ENCODE measurements around the gene MBTPS1. TPM values are rescaled to one million over a fixed set of nuclear protein-coding genes. Genes with fewer than 3 reads are reported as not detected.
A peak's percentile ranks its signal among the peaks of the same experiment; 100 is the strongest.

The MBTPS1 gene
- total RNA-seq, 4 donors from 2014 or later, result 126 to 185 (median 166) TPM

DNA sequence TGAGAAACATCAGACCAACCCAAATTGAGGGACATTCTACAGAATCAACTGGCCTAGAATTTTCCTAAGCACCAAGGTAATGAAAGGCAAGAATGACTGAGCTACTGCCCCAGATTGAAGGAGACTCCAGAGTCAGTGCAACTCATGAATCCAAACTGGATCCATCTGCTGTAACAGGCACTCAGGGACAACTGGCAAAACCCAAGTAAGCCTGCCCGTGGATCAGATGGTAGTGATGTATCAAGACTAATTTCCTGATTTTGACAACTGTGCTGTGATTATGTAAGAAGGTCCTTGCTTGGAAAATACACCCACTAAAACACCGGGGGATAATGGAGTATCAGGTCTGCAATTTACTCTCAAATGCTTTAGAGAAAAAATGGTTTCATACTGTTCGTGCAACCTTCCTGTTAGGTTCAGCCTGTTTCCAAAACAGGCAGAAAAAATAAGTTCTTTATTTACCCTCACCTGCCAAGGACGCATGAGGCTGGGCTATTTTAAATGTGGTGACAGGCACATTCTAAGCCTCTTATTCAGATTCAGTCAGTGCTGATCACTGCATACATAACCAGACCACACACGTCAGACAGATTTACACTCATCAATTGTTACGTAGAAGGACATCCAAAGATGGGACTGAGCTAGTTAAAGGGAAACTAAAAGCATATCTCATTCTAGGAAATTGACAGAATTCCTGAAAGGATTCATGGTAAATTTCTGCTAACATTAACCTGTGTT lies 7.0 kb downstream of the MBTPS1 start:
- 80 to 88% methylated on average over 6 of the region's 6 CpGs for WGBS, 2 donors
- Histone ChIP-seq H3K36me3 (no peaks in the 10 kb centered on the region), H3K4me1 (peaks cover 19 to 30% of the 10 kb centered on the region in 2 donors), H3K27ac (no peak overlapping the region), H3K9me3 (no peaks in the 10 kb centered on the region), H3K27me3 (no peaks in the 10 kb centered on the region), H3K4me3 (replicated peaks in 1 of 3) (no peak overlapping the region)
- no peak for DNase-seq
- no peak for TF ChIP-seq POLR2A (IDR thresholded peaks at IDR 0.05)
- TF ChIP-seq, protein P1, sequence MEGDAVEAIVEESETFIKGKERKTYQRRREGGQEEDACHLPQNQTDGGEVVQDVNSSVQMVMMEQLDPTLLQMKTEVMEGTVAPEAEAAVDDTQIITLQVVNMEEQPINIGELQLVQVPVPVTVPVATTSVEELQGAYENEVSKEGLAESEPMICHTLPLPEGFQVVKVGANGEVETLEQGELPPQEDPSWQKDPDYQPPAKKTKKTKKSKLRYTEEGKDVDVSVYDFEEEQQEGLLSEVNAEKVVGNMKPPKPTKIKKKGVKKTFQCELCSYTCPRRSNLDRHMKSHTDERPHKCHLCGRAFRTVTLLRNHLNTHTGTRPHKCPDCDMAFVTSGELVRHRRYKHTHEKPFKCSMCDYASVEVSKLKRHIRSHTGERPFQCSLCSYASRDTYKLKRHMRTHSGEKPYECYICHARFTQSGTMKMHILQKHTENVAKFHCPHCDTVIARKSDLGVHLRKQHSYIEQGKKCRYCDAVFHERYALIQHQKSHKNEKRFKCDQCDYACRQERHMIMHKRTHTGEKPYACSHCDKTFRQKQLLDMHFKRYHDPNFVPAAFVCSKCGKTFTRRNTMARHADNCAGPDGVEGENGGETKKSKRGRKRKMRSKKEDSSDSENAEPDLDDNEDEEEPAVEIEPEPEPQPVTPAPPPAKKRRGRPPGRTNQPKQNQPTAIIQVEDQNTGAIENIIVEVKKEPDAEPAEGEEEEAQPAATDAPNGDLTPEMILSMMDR (IDR thresholded peaks at IDR 0.05), result no peak
- intact Hi-C loops (cut with DNase I), result no loop called here

DNA sequence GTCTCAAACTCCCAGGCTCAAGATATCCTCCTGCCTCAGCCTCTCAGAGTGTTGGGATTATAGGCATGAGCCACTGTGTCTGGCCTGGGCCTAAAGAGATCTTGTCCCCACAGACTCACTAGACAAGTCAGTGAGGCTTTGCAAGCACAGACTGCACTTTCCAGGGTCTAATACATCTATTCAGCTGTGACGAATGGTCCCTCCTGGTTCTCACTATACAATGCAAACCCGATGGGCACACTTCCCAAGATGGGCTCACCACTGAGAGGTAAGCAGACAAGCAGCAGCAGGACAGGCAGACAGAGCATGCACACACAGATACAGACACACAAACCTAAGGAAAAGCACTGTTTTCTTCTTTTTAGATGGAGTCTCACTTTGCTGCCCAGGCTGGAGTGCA lies 8.8 kb downstream of the MBTPS1 start:
- H3K36me3 ChIP-seq, result no peaks in the 10 kb centered on the region
- TF ChIP-seq POLR2A (IDR thresholded peaks at IDR 0.05), result no peak
- TF ChIP-seq, protein P1 (IDR thresholded peaks at IDR 0.05), result no peak
- H3K4me3 ChIP-seq (replicated peaks in 1 of 3), result no peak overlapping the region
- 10 to 58% methylated on average over 2 of the region's 2 CpGs for WGBS, 2 donors
- peak overlapping the region; percentile 31 to 41 (median 37) for H3K27ac ChIP-seq
- intact Hi-C loops (cut with DNase I), result no loop called here
- peaks cover 36% of the 10 kb centered on the region in 2 donors for H3K4me1 ChIP-seq
- no peaks in the 10 kb centered on the region for H3K9me3 ChIP-seq
- no peaks in the 10 kb centered on the region for H3K27me3 ChIP-seq
- DNase-seq, result peak; percentile 70 to 71

DNA sequence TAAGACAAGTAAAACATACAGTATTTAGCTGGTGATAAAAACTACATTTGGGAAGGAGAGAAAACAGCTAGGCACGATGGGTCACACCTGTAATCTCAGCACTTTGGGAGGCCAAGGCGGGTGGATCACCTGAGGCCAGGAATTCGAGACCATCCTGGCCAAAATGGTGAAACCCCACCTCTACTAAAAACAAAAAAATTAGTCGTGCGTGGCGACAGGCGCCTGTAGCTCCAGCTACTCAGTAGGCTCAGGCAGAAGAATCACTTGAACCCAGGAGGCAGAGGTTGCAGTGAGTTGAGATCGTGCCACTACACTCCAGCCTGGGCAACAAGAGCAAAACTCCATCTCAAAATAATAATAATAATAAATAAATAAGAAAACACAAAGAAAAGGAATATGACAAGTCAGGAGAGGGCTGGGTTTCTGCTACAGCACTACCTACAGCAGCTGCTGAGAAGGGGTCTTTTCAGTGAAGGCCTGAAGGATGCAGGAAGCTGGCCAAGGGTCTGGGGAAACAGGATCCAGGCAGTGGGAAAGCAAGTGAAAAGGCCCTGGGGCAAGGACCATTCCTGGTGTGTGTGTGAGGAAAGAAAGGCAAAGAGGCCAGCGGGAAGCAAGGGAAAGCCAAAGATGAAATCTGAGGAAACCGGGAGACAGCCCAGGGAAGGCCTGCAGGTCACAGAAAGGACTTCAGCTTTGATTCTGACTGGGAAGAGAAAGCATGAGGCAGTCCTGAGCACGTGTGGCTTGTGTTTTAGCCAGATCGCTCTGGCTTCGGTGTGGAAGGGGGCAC lies 10.6 kb downstream of the MBTPS1 start:
- DNase-seq, result peak in 1 of 2 donors; percentile 29
- Histone ChIP-seq H3K4me1 (peaks cover 37 to 41% of the 10 kb centered on the region in 2 donors), H3K27me3 (no peaks in the 10 kb centered on the region), H3K27ac (peak overlapping the region; percentile 11 to 25 (median 15)), H3K36me3 (no peaks in the 10 kb centered on the region), H3K4me3 (replicated peaks in 1 of 3) (no peak overlapping the region), H3K9me3 (no peaks in the 10 kb centered on the region)
- WGBS, 2 donors, result 69% methylated on average over 13 of the region's 13 CpGs
- TF ChIP-seq, protein P1 (IDR thresholded peaks at IDR 0.05), result no peak
- TF ChIP-seq POLR2A (IDR thresholded peaks at IDR 0.05), result no peak
- intact Hi-C loops (cut with DNase I), result no loop called here

DNA sequence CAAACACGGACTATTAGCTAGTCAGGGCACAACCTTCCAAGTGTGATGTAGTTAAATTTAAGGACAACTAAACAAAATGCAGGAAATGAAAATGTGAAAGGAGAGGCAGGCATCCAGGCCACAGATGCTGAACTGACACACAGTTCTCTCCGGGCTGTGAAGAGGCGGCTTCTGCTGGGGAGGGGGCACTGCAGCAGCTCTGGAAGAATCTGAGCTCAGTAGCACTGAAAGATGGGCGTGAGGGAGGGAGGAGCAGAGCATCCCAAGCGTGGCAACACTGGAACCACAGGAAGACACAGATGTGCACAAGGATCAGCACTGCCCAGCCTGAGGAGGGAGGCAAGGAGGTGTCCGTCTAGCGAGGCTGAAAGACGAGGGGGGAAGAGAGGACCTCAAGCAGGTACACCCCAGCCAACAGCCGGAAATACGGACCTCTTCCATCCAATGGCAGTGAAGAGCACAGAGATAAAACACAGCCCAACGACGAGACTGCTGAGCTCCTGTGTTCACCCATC lies 11.4 kb downstream of the MBTPS1 start:
- Histone ChIP-seq H3K4me3 (replicated peaks in 1 of 3) (no peak overlapping the region), H3K9me3 (no peaks in the 10 kb centered on the region), H3K36me3 (no peaks in the 10 kb centered on the region), H3K27ac (peak overlapping the region in 2 of 3 donors; percentile 11 to 64), H3K4me1 (peaks cover 37 to 41% of the 10 kb centered on the region in 2 donors), H3K27me3 (no peaks in the 10 kb centered on the region)
- 84 to 87% methylated on average over 12 of the region's 12 CpGs for WGBS, 2 donors
- TF ChIP-seq, protein P1 (IDR thresholded peaks at IDR 0.05), result no peak
- no peak for TF ChIP-seq POLR2A (IDR thresholded peaks at IDR 0.05)
- intact Hi-C loops (cut with DNase I), result no loop called here
- no peak for DNase-seq

Measured in thyroid gland (tissue), 4 donors.